ENCODE measurements around the gene MYO16.

DNA sequence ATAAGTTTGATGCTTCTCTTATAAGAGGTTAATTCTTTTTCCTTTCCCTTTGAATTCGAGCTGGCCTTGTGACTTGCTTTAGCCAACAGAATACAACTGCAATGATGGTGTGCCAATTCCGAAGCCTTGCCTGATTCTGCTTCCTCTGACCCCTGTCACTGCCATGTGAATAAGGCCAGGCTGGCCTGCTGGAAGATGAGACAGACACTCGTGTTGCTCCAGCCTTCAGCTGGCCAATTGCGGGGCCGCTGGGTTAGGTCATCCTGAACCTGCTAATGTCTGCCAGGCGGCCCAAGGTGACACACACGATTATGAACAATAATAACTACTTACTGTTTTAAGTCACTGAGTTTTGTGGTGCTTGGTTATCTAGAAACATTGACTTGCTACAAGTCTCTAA lies 352.0 kb downstream of the MYO16 start:
- TF ChIP-seq, protein P1, sequence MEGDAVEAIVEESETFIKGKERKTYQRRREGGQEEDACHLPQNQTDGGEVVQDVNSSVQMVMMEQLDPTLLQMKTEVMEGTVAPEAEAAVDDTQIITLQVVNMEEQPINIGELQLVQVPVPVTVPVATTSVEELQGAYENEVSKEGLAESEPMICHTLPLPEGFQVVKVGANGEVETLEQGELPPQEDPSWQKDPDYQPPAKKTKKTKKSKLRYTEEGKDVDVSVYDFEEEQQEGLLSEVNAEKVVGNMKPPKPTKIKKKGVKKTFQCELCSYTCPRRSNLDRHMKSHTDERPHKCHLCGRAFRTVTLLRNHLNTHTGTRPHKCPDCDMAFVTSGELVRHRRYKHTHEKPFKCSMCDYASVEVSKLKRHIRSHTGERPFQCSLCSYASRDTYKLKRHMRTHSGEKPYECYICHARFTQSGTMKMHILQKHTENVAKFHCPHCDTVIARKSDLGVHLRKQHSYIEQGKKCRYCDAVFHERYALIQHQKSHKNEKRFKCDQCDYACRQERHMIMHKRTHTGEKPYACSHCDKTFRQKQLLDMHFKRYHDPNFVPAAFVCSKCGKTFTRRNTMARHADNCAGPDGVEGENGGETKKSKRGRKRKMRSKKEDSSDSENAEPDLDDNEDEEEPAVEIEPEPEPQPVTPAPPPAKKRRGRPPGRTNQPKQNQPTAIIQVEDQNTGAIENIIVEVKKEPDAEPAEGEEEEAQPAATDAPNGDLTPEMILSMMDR (IDR thresholded peaks at IDR 0.05): no peak
- no peak for TF ChIP-seq POLR2A (IDR thresholded peaks at IDR 0.05)
